HEK293 (cell line): ENCODE data around the gene ARID3A.

Experiments used
- BCL11B ChIP-seq: fragments of 450-650 bp; formaldehyde crosslinking; IDR thresholded peaks from 2 replicates; pipeline ENCODE4 v1.5.1; 2016; ENCODE audit warnings: low read depth, missing biosample characterization, missing genetic modification characterization
- KLF9 ChIP-seq: fragments of 450-650 bp; formaldehyde crosslinking; IDR thresholded peaks from 2 replicates; pipeline ENCODE4 v1.5.1; 2016; ENCODE audit warnings: missing biosample characterization, missing genetic modification characterization, low read depth
- PRDM1 ChIP-seq: fragments of 450-650 bp; formaldehyde crosslinking; IDR thresholded peaks from 2 replicates; pipeline ENCODE4; 2016; ENCODE audit warnings: missing biosample characterization, missing genetic modification characterization
- ZNF114 ChIP-seq: fragments of 450-650 bp; formaldehyde crosslinking; IDR thresholded peaks from 2 replicates; pipeline ENCODE4 v1.5.0; 2017; ENCODE audit warnings: missing biosample characterization, missing genetic modification characterization
- ZNF350 ChIP-seq: fragments of 450-650 bp; formaldehyde crosslinking; IDR thresholded peaks from 2 replicates; pipeline ENCODE4 v1.5.0; 2017; ENCODE audit warnings: missing biosample characterization, mild to moderate bottlenecking, missing genetic modification characterization
- ZNF391 ChIP-seq: fragments of 450-650 bp; formaldehyde crosslinking; IDR thresholded peaks from 2 replicates; pipeline ENCODE4 v1.5.1; 2016; ENCODE audit warnings: low read depth, missing biosample characterization, missing genetic modification characterization, borderline replicate concordance
- ZNF580 ChIP-seq: fragments of 450-650 bp; formaldehyde crosslinking; IDR thresholded peaks from 2 replicates; pipeline ENCODE4 v1.5.1; 2016; ENCODE audit warnings: missing biosample characterization, missing genetic modification characterization
- TF ChIP-seq, protein P1 (sequence below): fragments of 450-650 bp; formaldehyde crosslinking; IDR thresholded peaks from 2 replicates; pipeline ENCODE4 v1.5.1; 2016; ENCODE audit warnings: missing biosample characterization, missing genetic modification characterization
- TF ChIP-seq, protein P2 (sequence below): fragments of 450-650 bp; formaldehyde crosslinking; IDR thresholded peaks from 2 replicates; pipeline ENCODE4; 2016; ENCODE audit warnings: missing biosample characterization, missing genetic modification characterization
- TF ChIP-seq, protein P3 (sequence below): fragments of 450-650 bp; formaldehyde crosslinking; optimal IDR thresholded peaks from 2 replicates; pipeline ENCODE3; 2016; ENCODE audit warnings: missing biosample characterization, mild to moderate bottlenecking, missing genetic modification characterization

DNA sequence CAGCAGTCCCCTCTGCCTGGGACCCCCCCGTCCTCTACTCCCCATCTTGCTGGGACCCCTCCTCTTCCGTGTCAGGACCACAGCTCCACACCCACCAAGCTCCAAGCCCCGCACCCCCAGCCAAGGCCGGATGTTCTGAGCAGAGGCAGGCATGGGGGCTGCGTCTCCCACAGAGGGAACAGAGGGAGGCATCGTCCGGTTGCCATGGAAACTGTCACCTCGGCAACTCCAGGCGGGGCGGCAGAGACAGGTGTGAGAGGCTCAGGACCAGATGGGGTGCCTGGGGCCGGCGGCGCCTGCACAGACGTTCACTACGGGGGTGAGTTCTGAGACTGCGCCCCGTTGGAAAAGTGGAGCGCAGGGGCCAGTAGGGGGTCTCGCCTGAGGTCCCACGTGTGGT lies 27.2 kb upstream of the ARID3A start:
- TF ChIP-seq ZNF580 (tag by site-specific recombination) (no peak), BCL11B (tag by site-specific recombination) (no peak), ZNF114 (tag by site-specific recombination) (no peak), PRDM1 (tag by site-specific recombination) (no peak), ZNF391 (tag by site-specific recombination) (no peak), ZNF350 (tag by site-specific recombination) (no peak), KLF9 (no peak)
- TF ChIP-seq, protein P1, sequence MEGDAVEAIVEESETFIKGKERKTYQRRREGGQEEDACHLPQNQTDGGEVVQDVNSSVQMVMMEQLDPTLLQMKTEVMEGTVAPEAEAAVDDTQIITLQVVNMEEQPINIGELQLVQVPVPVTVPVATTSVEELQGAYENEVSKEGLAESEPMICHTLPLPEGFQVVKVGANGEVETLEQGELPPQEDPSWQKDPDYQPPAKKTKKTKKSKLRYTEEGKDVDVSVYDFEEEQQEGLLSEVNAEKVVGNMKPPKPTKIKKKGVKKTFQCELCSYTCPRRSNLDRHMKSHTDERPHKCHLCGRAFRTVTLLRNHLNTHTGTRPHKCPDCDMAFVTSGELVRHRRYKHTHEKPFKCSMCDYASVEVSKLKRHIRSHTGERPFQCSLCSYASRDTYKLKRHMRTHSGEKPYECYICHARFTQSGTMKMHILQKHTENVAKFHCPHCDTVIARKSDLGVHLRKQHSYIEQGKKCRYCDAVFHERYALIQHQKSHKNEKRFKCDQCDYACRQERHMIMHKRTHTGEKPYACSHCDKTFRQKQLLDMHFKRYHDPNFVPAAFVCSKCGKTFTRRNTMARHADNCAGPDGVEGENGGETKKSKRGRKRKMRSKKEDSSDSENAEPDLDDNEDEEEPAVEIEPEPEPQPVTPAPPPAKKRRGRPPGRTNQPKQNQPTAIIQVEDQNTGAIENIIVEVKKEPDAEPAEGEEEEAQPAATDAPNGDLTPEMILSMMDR (tag by site-specific recombination), result no peak
- TF ChIP-seq, protein P2, sequence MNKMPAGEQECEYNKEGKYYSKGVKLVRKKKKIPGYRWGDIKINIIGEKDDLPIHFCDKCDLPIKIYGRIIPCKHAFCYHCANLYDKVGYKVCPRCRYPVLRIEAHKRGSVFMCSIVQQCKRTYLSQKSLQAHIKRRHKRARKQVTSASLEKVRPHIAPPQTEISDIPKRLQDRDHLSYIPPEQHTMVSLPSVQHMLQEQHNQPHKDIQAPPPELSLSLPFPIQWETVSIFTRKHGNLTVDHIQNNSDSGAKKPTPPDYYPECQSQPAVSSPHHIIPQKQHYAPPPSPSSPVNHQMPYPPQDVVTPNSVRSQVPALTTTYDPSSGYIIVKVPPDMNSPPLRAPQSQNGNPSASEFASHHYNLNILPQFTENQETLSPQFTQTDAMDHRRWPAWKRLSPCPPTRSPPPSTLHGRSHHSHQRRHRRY (tag by site-specific recombination), result no peak
- TF ChIP-seq, protein P3, sequence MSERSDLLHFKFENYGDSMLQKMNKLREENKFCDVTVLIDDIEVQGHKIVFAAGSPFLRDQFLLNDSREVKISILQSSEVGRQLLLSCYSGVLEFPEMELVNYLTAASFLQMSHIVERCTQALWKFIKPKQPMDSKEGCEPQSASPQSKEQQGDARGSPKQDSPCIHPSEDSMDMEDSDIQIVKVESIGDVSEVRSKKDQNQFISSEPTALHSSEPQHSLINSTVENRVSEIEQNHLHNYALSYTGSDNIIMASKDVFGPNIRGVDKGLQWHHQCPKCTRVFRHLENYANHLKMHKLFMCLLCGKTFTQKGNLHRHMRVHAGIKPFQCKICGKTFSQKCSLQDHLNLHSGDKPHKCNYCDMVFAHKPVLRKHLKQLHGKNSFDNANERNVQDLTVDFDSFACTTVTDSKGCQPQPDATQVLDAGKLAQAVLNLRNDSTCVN (tag by site-specific recombination), result no peak
